Progenitor cell of endocrine pancreas (in vitro differentiated cells): ENCODE measurements around the gene TMEM250. TPM values are rescaled to one million over a fixed set of nuclear protein-coding genes. Genes with fewer than 3 reads are reported as not detected.

ENCODE experiments used
- DNase-seq: peaks from one replicate; pipeline ENCODE4 v3.0.0; 2021; ENCODE audit warnings: low spot score; ENCODE audit not compliant: unreplicated experiment
- H3K27ac Mint-ChIP-seq: 2 replicates; pipeline ENCODE4 v1.8.0; 2021; ENCODE audit warnings: mild to moderate bottlenecking, moderate library complexity, mixed read lengths
- H3K27me3 Mint-ChIP-seq: 2 replicates; pipeline ENCODE4 v1.8.0; 2021; ENCODE audit warnings: mixed read lengths
- H3K36me3 Mint-ChIP-seq: 2 replicates; pipeline ENCODE4 v1.8.0; 2022; ENCODE audit warnings: mixed read lengths; ENCODE audit not compliant: insufficient read depth
- H3K4me1 Mint-ChIP-seq: 2 replicates; pipeline ENCODE4 v1.8.0; 2021; ENCODE audit warnings: low read depth, mixed read lengths
- H3K4me3 Mint-ChIP-seq: 2 replicates; pipeline ENCODE4 v1.8.0; 2021; ENCODE audit warnings: low read depth, mild to moderate bottlenecking, moderate library complexity, mixed read lengths
- H3K9me3 Mint-ChIP-seq: 2 replicates; pipeline ENCODE4 v1.8.0; 2021; ENCODE audit warnings: low read depth, mixed read lengths
- CTCF ChIP-seq: fragments of 200-600 bp; sonication (generic); IDR thresholded peaks from one replicate; pipeline ENCODE4 v1.5.0; 2021; ENCODE audit warnings: antibody characterized with exemption, mild to moderate bottlenecking; ENCODE audit not compliant: unreplicated experiment
- total RNA-seq: library from RNA; stranded (reverse); gene quantifications from 2 replicates; pipeline ENCODE4 v1.2.1, GENCODE V29; 2021

Gene TMEM250
- total RNA-seq, 1 donor from 2014 or later = 39.5 TPM

- no peak for DNase-seq
These were observed 30.7 kb upstream of the TMEM250 start for GRCh38 chr9:136149337-136149736.

GRCh38 chr9:136148766-136149165 is 30.1 kb upstream of the TMEM250 start:
- no peaks in the 10 kb centered on the region for H3K9me3 Mint-ChIP-seq
- no peak for DNase-seq
- TF ChIP-seq CTCF = no peak

More at GRCh38 chr9:136149337-136149736, 30.7 kb upstream of the TMEM250 start:
- H3K4me3 Mint-ChIP-seq = no peak overlapping the region
- peaks cover 6% of the 10 kb centered on the region for H3K27me3 Mint-ChIP-seq
- H3K27ac Mint-ChIP-seq = no peak overlapping the region
- H3K36me3 Mint-ChIP-seq = no peaks in the 10 kb centered on the region
- H3K4me1 Mint-ChIP-seq = no peaks in the 10 kb centered on the region
- no peak for TF ChIP-seq CTCF
- no peaks in the 10 kb centered on the region for H3K9me3 Mint-ChIP-seq

GRCh38 chr9:136147890-136148714 is 29.4 kb upstream of the TMEM250 start:
- no peaks in the 10 kb centered on the region for H3K4me1 Mint-ChIP-seq
- peaks cover 6% of the 10 kb centered on the region for H3K27me3 Mint-ChIP-seq
- H3K27ac Mint-ChIP-seq = no peak overlapping the region
- no peak for DNase-seq
- H3K4me3 Mint-ChIP-seq = no peak overlapping the region
- TF ChIP-seq CTCF = no peak
- H3K36me3 Mint-ChIP-seq = no peaks in the 10 kb centered on the region
- no peaks in the 10 kb centered on the region for H3K9me3 Mint-ChIP-seq

More at GRCh38 chr9:136148766-136149165, 30.1 kb upstream of the TMEM250 start:
- Mint-ChIP-seq H3K4me1 (no peaks in the 10 kb centered on the region), H3K27ac (no peak overlapping the region), H3K36me3 (no peaks in the 10 kb centered on the region), H3K4me3 (no peak overlapping the region), H3K27me3 (peaks cover 6% of the 10 kb centered on the region)

- Mint-ChIP-seq H3K4me3 (no peak overlapping the region), H3K27ac (no peak overlapping the region), H3K4me1 (peaks cover 2% of the 10 kb centered on the region), H3K9me3 (no peaks in the 10 kb centered on the region), H3K27me3 (peaks cover 1% of the 10 kb centered on the region), H3K36me3 (no peaks in the 10 kb centered on the region)
- TF ChIP-seq CTCF = no peak
- no peak for DNase-seq
These were observed 28.6 kb upstream of the TMEM250 start for GRCh38 chr9:136147038-136147889.

GRCh38 chr9:136146126-136147037 is 27.7 kb upstream of the TMEM250 start:
- Mint-ChIP-seq H3K27me3 (no peaks in the 10 kb centered on the region), H3K36me3 (no peaks in the 10 kb centered on the region), H3K9me3 (no peaks in the 10 kb centered on the region), H3K27ac (no peak overlapping the region), H3K4me3 (no peak overlapping the region), H3K4me1 (peaks cover 2% of the 10 kb centered on the region)
- no peak for TF ChIP-seq CTCF
- DNase-seq = no peak
